Epithelial cell of proximal tubule (primary cell): ENCODE measurements around the gene CDC37. TPM values are rescaled to one million over a fixed set of nuclear protein-coding genes. Genes with fewer than 3 reads are reported as not detected.
A peak's percentile ranks its signal among the peaks of the same experiment; 100 is the strongest.
"Not testable (repeated sequence)": the region's sequence is repeated elsewhere in the genome, so short reads cannot be mapped to it uniquely, and the experiment has no call there.

Source experiments
- DNase-seq: peaks from one replicate; pipeline ENCODE4 v3.0.0-alpha.2; 2011; ENCODE audit warnings: low read depth
- H3K4me3 ChIP-seq: 2 replicates; pipeline ENCODE4 v1.5.1; 2011; ENCODE audit warnings: low read depth, mild to moderate bottlenecking, low read length
- CTCF ChIP-seq: conservative IDR thresholded peaks from 2 replicates; pipeline ENCODE4 v1.5.1; 2012; ENCODE audit warnings: low read depth, mild to moderate bottlenecking, low read length
- total RNA-seq: library from RNA; depleted of rRNA; stranded (reverse); fragments of >200 nt; gene quantifications from 2 replicates; pipeline ENCODE4 v1.2.3, GENCODE V29; 2015

Gene CDC37
- total RNA-seq, 1 donor from 2014 or later, result 155 TPM

GRCh38 chr19:10416083-10416379, 12.7 kb upstream of the CDC37 start:
- DNase-seq, result no peak
- TF ChIP-seq CTCF, result no peak
- peak overlapping the region; percentile 69 for H3K4me3 ChIP-seq

DNA sequence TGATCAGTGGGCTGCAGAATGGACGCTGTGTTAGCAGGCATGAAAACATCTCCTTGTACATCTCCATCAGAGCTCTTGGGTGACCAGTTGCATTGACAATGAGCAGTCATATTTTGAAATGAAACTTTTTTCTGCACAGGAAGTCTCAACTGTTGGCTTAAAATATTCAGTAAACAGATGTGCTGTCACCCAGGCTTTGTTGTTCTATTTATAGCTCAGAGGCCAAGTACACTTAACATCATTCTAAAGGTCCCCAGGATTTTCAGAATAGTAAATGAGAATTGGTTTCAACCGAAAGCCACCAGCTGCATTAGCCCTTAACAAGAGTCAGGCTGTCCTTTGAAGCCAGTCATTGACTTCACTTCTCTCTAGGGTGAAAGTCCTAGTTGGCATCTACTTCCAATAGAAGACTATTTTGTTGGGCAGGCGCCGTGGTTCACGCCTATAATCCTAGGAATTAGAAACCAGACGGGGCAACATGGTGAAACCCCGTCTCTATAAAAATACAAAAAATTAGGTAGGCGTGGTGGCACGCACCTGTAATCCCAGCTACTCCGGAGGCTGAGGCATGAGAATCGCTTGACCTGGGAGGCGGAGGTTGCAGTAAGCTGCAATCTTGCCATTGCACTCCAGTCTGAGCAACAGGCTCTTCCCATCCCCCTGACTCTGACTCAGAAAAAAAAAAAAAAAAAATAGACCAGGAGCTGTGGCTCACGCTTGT, 9.1 kb upstream of the CDC37 start:
- TF ChIP-seq CTCF, result no peak
- no peak for DNase-seq

DNA sequence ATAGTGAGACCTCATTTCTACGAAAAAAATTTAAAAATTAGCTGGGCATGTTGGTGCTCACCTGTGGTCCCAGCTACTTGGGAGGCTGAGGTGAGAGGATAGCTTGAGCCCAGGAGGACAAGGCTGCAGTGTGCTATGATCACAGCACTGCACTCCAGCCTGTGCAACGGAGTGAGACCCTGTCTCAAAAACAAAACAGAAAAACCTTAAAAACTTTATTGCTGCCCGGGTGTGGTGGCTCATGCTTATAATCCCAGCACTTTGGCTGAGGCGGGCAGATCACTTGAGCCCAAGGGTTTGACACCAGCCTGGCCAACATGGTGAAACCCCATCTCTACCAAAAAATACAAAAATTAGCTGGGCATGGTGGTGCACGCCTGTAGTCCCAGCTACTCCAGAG, 7.9 kb upstream of the CDC37 start:
- H3K4me3 ChIP-seq, DNase-seq: not testable (repeated sequence)

More for the DNA sequence above, 9.1 kb upstream of the CDC37 start:
- no peak overlapping the region for H3K4me3 ChIP-seq

DNA sequence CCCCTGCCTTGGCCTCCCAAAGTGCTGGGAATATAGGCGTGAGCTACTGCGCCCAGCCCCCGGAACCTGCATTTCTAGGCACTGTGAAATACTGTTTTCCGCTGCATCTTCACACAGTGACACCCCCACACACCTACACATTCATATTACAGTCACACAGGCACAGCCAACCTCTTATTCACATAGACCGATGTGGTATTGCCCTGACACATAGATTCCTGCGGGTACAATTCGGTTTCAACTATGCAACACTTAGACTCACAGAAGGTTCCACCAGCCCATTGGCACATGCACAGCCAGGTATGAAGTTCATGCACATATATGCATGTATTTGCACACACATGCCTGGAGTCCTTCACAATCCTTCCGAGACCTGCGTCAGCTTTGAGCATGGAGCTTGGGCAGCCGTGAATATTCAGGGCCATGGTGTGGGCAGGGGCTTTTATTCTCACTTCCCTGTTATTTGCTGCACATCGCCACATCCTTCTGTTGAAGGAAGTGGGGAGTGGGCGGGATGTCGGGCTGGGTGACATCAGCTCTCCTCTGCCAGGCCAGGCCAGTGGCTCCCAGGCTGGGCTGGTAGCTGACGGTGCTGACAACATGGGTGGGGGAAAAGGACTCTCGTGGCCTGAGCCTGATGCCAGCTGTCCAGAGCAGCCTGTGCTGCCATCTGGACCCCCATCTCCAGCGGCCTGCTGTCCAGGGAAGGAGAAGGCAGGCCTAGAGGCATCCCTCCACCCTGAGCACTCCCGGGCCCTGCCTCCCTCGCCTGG, 5.4 kb upstream of the CDC37 start:
- TF ChIP-seq CTCF, result no peak
- no peak for DNase-seq
- H3K4me3 ChIP-seq, result no peak overlapping the region

DNA sequence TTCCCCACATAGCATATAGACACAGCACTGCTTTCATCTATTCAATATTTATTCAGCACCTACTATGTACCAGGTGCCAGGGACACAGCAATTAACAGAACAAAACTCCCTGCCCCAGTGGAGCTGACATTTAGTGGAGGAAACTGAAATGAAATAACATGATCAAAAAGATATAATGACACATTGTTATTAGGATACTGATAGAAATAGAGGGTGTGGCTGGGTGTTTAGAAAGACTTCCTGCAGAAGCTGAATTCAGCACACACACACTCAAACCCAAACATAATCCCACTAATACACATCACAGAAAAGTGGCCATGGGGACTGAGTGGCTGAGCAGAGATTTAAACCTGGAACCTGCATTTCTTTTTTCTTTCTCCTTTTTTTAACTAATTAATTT, 3.8 kb upstream of the CDC37 start:
- no peak for DNase-seq
- TF ChIP-seq CTCF, result no peak

DNA sequence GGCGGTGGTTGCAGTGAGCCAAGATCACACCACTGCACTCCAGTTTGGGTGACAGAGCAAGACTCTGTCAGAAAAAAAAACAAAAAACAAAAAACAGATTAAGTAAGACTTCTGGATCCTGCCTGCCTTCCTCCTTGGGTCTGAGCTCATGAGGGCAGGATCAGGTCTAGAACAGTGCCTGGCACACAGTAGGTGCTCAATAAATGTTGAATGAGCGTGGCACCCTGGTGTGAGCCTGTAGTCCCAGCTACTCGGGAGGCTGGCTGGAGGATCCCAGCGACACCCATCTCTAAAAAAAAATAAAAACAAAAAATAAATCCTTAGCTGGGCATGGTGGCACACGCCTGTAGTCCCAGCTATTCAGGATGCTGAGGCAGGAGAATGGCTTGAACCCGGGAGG, 2.8 kb upstream of the CDC37 start:
- TF ChIP-seq CTCF, result no peak
- H3K4me3 ChIP-seq, result no peak overlapping the region
- DNase-seq, result no peak

More for the DNA sequence above, 3.8 kb upstream of the CDC37 start:
- H3K4me3 ChIP-seq, result no peak overlapping the region

DNA sequence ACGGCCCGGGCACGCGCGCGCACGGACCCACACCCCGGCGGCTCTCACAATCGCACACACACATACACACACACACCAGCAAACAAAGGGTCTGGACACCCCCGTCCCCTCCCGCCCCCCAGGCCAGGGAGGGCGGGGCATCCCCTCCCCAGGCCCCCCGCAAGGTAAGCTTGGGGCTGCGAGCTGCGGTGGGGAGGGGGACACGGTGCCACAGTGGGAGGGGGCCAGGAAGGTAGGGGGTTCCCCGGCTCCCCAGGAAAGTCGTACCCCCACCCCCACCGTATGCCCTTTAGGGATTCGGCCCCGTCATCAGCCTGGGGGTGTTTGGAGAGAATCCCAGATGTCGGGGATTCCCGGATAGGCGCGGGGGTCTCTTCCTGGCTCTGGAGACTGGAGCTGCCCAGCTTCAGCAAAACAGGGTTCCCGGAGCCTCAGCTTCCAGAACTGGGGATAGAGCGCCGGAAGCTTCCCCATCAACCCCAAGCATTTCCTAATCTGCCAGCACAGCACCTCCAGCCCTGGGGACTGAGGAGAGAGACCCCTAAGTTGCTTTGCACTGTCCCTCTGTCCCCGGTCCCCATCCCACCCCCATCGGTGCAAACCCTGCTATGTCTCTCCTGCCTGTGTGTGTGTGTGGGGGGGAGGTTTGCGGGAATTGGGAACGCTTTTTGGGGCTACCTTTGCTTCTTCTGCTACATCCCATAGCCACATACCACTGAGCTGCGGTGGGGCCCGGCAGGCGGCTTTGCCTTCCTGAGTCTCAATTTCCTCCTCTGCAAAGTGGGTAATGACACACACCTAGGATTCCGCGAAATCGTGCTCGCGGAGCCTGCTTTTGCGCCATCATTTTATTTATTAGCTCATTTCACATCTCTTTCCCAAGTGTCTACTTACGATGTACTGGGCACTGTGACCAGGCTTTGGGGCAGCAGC, 1.8 kb upstream of the CDC37 start:
- no peak for TF ChIP-seq CTCF
- peak overlapping the region; percentile 100 for H3K4me3 ChIP-seq
- no peak for DNase-seq
